Measurements from ENCODE around the gene CD1E.

Gene CD1E

DNA sequence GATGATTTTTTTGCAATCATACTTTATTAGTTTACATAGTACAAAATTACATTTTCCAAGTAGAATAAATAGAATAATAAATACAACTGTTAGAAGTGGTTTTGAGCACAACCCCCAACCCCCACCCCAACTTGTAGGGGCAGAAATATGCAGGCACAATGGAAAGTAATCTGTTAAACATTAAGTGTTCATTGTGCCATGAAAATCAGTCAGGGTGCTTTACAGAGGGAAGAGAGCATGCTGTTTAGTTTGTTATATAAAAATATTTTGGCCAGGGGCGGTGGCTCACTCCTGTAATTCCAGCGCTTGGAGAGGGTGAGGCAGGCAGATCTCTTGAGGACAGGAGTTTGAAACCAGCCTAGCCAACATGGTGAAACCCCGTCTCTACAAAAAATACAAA, 43.0 kb downstream of the CD1E start:
- H3K27me3 ChIP-seq (ENCODE audit: control insufficient read depth in 2 of 2, insufficient read depth in 2 of 2, low read length in 2 of 2): no peaks in the 10 kb centered on the region
- H3K4me1 ChIP-seq (ENCODE audit: control insufficient read depth in 2 of 2, insufficient read depth in 2 of 2, low read length in 2 of 2): no peaks in the 10 kb centered on the region
- H3K27ac ChIP-seq (ENCODE audit: low read depth in 2 of 2, low read length in 2 of 2): no peak overlapping the region
- no peaks in the 10 kb centered on the region for H3K36me3 ChIP-seq (ENCODE audit: control insufficient read depth in 2 of 2, insufficient read depth in 2 of 2, low read length in 2 of 2)
- H3K9ac ChIP-seq (ENCODE audit: low read depth in 1 of 2, low read length in 2 of 2): no peak overlapping the region
- no peak overlapping the region for H3K4me3 ChIP-seq (ENCODE audit: low read length in 2 of 2)
- no peaks in the 10 kb centered on the region for H3K9me3 ChIP-seq (ENCODE audit: control insufficient read depth in 2 of 2, low read length in 2 of 2)

DNA sequence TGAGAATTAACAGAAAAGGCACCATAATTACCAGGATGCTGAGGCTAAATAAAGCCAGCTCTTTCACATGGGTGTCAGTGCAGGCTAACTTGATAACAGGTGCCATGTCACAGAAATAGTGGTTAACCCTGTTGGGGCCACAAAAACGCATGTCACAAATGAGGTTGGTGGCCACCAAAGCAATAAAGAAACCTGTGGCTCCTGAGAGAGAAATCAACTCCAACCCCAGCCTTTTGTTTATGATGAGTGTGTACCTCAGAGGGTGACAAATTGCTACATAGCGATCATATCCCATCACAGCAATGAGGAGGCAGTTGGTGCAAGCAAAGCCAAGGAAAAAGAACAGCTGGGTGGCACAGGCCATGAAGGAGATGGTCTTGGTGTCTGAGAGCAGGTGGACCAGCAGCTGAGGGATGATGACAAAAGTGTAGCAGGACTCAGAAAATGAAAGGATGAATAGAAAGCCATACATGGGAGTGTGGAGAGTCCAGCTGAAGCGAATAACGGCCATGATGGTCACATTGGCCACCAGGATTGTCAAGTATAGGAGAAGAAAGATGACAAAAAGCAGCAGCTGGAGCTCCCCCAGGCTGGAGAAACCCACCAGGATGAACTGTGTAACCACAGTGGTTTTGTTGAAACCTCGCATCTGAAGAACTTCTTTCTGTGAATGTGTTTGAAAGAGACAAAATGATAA, 45.3 kb downstream of the CD1E start, which contains the start of gene OR10T2:
OR10T2 (minus strand) TSS at position 649 of the 697 bp plus-strand sequence; CDS start at position 649, 0 bp downstream.
- no peaks in the 10 kb centered on the region for H3K36me3 ChIP-seq (ENCODE audit: control insufficient read depth in 2 of 2, insufficient read depth in 2 of 2, low read length in 2 of 2)
- H3K4me3 ChIP-seq (ENCODE audit: low read length in 2 of 2): no peak within 1 kb of the TSS
- H3K27ac ChIP-seq (ENCODE audit: low read depth in 2 of 2, low read length in 2 of 2): no peak within 1 kb of the TSS
- no peaks in the 10 kb centered on the region for H3K27me3 ChIP-seq (ENCODE audit: control insufficient read depth in 2 of 2, insufficient read depth in 2 of 2, low read length in 2 of 2)
- no peaks in the 10 kb centered on the region for H3K4me1 ChIP-seq (ENCODE audit: control insufficient read depth in 2 of 2, insufficient read depth in 2 of 2, low read length in 2 of 2)
- H3K9ac ChIP-seq (ENCODE audit: low read depth in 1 of 2, low read length in 2 of 2): no peak within 1 kb of the TSS
- no peaks in the 10 kb centered on the region for H3K9me3 ChIP-seq (ENCODE audit: control insufficient read depth in 2 of 2, low read length in 2 of 2)

DNA sequence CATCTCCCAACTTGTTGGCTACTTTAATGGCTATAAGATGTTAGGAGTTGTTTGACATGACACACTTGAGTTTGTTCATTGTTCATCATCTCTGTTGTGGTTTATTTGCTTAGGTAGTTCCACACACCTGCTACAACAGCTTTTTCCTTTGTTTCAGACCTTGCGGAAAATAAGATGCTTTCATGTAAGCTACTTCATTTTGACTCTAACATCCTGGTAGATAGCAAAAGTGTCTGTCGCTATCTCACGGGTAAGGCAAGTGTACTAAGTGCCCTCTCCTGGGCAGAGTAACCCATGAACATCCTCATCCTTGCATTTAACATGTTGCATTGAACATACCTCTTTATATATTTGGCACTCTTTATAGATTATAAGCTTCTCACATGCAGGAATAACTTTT, 47.2 kb downstream of the CD1E start:
- no peak overlapping the region for H3K9ac ChIP-seq (ENCODE audit: low read depth in 1 of 2, low read length in 2 of 2)
- H3K36me3 ChIP-seq (ENCODE audit: control insufficient read depth in 2 of 2, insufficient read depth in 2 of 2, low read length in 2 of 2): no peaks in the 10 kb centered on the region
- no peak overlapping the region for H3K27ac ChIP-seq (ENCODE audit: low read depth in 2 of 2, low read length in 2 of 2)
- H3K4me1 ChIP-seq (ENCODE audit: control insufficient read depth in 2 of 2, insufficient read depth in 2 of 2, low read length in 2 of 2): no peaks in the 10 kb centered on the region
- no peaks in the 10 kb centered on the region for H3K27me3 ChIP-seq (ENCODE audit: control insufficient read depth in 2 of 2, insufficient read depth in 2 of 2, low read length in 2 of 2)
- no peak overlapping the region for H3K4me3 ChIP-seq (ENCODE audit: low read length in 2 of 2)
- H3K9me3 ChIP-seq (ENCODE audit: control insufficient read depth in 2 of 2, low read length in 2 of 2): no peaks in the 10 kb centered on the region

DNA sequence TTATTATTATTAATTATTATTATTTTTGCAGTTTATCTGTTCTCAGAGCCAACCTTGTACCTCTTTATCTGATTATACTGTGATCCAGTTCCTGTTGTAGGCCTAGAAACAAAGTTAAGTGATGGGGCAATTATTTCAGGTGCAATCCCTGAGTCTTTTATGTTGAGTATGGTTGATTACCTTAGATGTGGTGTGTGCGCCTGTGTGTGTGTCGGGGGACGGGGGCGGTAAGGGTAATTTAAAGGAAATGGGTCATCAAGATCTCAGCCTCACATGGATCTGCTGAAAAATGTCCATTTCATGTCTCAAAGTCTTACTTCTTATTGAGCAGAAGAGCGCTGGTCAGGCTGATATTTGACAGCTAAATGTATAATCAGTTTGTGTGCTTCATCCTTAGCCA, 53.4 kb downstream of the CD1E start:
- H3K4me3 ChIP-seq (ENCODE audit: low read length in 2 of 2): no peak overlapping the region
- no peaks in the 10 kb centered on the region for H3K27me3 ChIP-seq (ENCODE audit: control insufficient read depth in 2 of 2, insufficient read depth in 2 of 2, low read length in 2 of 2)
- H3K9me3 ChIP-seq (ENCODE audit: control insufficient read depth in 2 of 2, low read length in 2 of 2): no peaks in the 10 kb centered on the region
- H3K4me1 ChIP-seq (ENCODE audit: control insufficient read depth in 2 of 2, insufficient read depth in 2 of 2, low read length in 2 of 2): no peaks in the 10 kb centered on the region
- no peak overlapping the region for H3K27ac ChIP-seq (ENCODE audit: low read depth in 2 of 2, low read length in 2 of 2)
- no peaks in the 10 kb centered on the region for H3K36me3 ChIP-seq (ENCODE audit: control insufficient read depth in 2 of 2, insufficient read depth in 2 of 2, low read length in 2 of 2)
- H3K9ac ChIP-seq (ENCODE audit: low read depth in 1 of 2, low read length in 2 of 2): no peak overlapping the region

All from mucosa of rectum (tissue), 2 donors.